Loucy (cell line): Measurements from ENCODE around the gene PRUNE2.

Source experiments
- H2AFZ ChIP-seq: fragments of 200-600 bp; sonication (generic); 2 replicates; pipeline ENCODE4 v1.6.0; 2016; ENCODE audit warnings: antibody characterized with exemption, mild to moderate bottlenecking, low read length, moderate library complexity
- H3F3A ChIP-seq: fragments of 200-600 bp; 2 replicates; pipeline ENCODE4 v1.6.0; 2016; ENCODE audit warnings: antibody characterized with exemption, low read depth, mild to moderate bottlenecking
- H3K27me3 ChIP-seq: fragments of 200-600 bp; sonication (generic); 2 replicates; pipeline ENCODE4 v1.6.1; 2014; ENCODE audit warnings: low read length, mild to moderate bottlenecking; ENCODE audit not compliant: insufficient read depth, poor library complexity, severe bottlenecking
- H3K36me3 ChIP-seq: fragments of 200-600 bp; sonication (generic); 2 replicates; pipeline ENCODE4 v1.6.1; 2016; ENCODE audit warnings: low read length; ENCODE audit not compliant: insufficient read depth
- H3K4me1 ChIP-seq: fragments of 200-600 bp; sonication (generic); 2 replicates; pipeline ENCODE4 v1.5.1; 2014; ENCODE audit warnings: low read length, mild to moderate bottlenecking; ENCODE audit not compliant: insufficient read depth, poor library complexity, severe bottlenecking
- H3K4me2 ChIP-seq: fragments of 200-600 bp; sonication (generic); 2 replicates; pipeline ENCODE4 v1.6.0; 2014; ENCODE audit warnings: antibody characterized with exemption, low read length, low read depth, mild to moderate bottlenecking; ENCODE audit not compliant: poor library complexity, severe bottlenecking
- H3K4me3 ChIP-seq: fragments of 200-600 bp; sonication (generic); 2 replicates; pipeline ENCODE4 v1.5.1; 2014; ENCODE audit warnings: low read length, mild to moderate bottlenecking, mixed read lengths; ENCODE audit not compliant: poor library complexity, severe bottlenecking
- H3K79me2 ChIP-seq: fragments of 200-600 bp; sonication (generic); 2 replicates; pipeline ENCODE4 v1.6.1; 2014; ENCODE audit warnings: low read length; ENCODE audit not compliant: insufficient read depth
- H3K9ac ChIP-seq: fragments of 200-600 bp; sonication (generic); 2 replicates; pipeline ENCODE4 v1.6.0; 2014; ENCODE audit warnings: mild to moderate bottlenecking, low read depth, low read length, moderate library complexity; ENCODE audit not compliant: poor library complexity, severe bottlenecking
- H3K9me2 ChIP-seq: fragments of 200-600 bp; sonication (generic); replicated peaks from 2 replicates; pipeline ENCODE4 v1.6.1; 2016; ENCODE audit warnings: low read depth, low read length, mixed read lengths
- H3K9me3 ChIP-seq: fragments of 200-600 bp; sonication (generic); 2 replicates; pipeline ENCODE4 v1.6.1; 2014; ENCODE audit warnings: mild to moderate bottlenecking, antibody characterized with exemption, low read length, low read depth; ENCODE audit not compliant: insufficient read depth
- H4K20me1 ChIP-seq: fragments of 200-600 bp; sonication (generic); 2 replicates; pipeline ENCODE4 v1.6.0; 2014; ENCODE audit warnings: antibody characterized with exemption, low read length, mild to moderate bottlenecking; ENCODE audit not compliant: insufficient read depth, poor library complexity, severe bottlenecking
- EZH2phosphoT487 ChIP-seq: fragments of 200-600 bp; IDR thresholded peaks from 2 replicates; pipeline ENCODE4 v1.6.1; 2018; ENCODE audit warnings: antibody characterized with exemption, mild to moderate bottlenecking, moderate library complexity, borderline replicate concordance
- TF ChIP-seq, protein P1 (sequence below): fragments of 200-600 bp; sonication (generic); conservative IDR thresholded peaks from 2 replicates; pipeline ENCODE4 v1.5.1; 2014; ENCODE audit warnings: mild to moderate bottlenecking, antibody characterized with exemption, low read length

The PRUNE2 gene

DNA sequence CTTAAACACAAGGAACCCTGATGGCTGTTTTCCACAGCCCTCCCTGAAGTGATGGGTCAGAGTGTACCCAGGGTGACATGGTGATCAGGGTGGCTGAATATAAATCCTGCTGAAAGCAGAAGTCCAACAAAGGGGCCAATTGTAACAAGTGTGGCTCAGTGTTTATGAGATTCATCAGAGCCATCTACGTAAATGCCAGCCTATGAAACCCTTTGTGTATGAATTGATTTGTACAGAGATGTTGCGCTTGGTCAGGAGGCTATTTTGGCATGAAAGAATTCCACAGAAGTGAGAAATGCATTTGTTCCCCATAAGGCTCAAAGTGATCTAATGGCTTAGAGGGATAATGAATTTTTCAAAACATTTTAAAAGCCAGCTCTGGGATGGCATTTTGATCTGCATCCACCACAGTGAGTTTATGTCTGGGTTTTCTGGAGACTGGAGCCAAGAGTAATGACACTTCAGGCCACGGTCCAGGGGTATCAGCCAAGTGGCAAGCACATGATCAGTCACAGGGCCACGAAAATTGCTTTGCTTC, 12.4 kb downstream of the PRUNE2 start:
- Histone ChIP-seq H3K4me1 (no peaks in the 10 kb centered on the region), H3K4me3 (no peak overlapping the region), H3K27me3 (no peaks in the 10 kb centered on the region), H3K9me2 (no peaks in the 10 kb centered on the region), H4K20me1 (no peaks in the 10 kb centered on the region), H3K4me2 (no peak overlapping the region), H3K36me3 (no peaks in the 10 kb centered on the region), H3K79me2 (no peaks in the 10 kb centered on the region), H2AFZ (no peak overlapping the region), H3K9ac (no peak overlapping the region), H3F3A (no peaks in the 10 kb centered on the region), H3K9me3 (no peaks in the 10 kb centered on the region)
- TF ChIP-seq EZH2phosphoT487 = no peak
- TF ChIP-seq, protein P1, sequence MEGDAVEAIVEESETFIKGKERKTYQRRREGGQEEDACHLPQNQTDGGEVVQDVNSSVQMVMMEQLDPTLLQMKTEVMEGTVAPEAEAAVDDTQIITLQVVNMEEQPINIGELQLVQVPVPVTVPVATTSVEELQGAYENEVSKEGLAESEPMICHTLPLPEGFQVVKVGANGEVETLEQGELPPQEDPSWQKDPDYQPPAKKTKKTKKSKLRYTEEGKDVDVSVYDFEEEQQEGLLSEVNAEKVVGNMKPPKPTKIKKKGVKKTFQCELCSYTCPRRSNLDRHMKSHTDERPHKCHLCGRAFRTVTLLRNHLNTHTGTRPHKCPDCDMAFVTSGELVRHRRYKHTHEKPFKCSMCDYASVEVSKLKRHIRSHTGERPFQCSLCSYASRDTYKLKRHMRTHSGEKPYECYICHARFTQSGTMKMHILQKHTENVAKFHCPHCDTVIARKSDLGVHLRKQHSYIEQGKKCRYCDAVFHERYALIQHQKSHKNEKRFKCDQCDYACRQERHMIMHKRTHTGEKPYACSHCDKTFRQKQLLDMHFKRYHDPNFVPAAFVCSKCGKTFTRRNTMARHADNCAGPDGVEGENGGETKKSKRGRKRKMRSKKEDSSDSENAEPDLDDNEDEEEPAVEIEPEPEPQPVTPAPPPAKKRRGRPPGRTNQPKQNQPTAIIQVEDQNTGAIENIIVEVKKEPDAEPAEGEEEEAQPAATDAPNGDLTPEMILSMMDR = no peak

DNA sequence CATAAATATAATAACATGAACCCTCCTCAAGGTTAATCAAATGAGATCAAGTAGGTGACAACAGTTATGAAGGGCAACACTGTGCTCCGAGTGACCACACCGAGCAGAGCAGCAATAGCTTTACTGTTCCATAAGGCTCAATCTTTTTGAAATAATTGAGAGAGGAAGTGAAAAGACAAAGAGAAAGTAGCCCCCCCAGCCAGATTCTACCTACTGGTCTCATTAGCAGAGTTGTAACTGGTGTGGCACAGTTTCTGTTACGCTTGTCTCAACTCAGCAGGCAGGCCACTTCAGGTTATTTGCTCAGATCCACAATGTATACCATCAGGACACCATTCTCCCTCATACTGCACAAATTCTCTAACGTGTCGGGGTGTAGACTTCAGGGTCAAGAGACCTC, 14.0 kb downstream of the PRUNE2 start:
- no peak for TF ChIP-seq EZH2phosphoT487
- TF ChIP-seq, protein P1 = no peak
- Histone ChIP-seq H3F3A (no peaks in the 10 kb centered on the region), H3K4me1 (no peaks in the 10 kb centered on the region), H3K9me2 (no peaks in the 10 kb centered on the region), H3K4me2 (no peak overlapping the region), H3K9me3 (no peaks in the 10 kb centered on the region), H4K20me1 (no peaks in the 10 kb centered on the region), H3K79me2 (no peaks in the 10 kb centered on the region), H2AFZ (no peak overlapping the region), H3K36me3 (no peaks in the 10 kb centered on the region), H3K27me3 (no peaks in the 10 kb centered on the region), H3K9ac (no peak overlapping the region), H3K4me3 (no peak overlapping the region)

- Histone ChIP-seq H3K9ac (no peak overlapping the region), H3F3A (no peaks in the 10 kb centered on the region), H3K27me3 (no peaks in the 10 kb centered on the region), H3K79me2 (no peaks in the 10 kb centered on the region), H3K9me2 (no peaks in the 10 kb centered on the region), H4K20me1 (no peaks in the 10 kb centered on the region), H2AFZ (no peak overlapping the region), H3K4me2 (no peak overlapping the region), H3K4me1 (no peaks in the 10 kb centered on the region), H3K9me3 (no peaks in the 10 kb centered on the region), H3K4me3 (no peak overlapping the region), H3K36me3 (no peaks in the 10 kb centered on the region)
- no peak for TF ChIP-seq EZH2phosphoT487
- TF ChIP-seq, protein P1 = no peak
Measured at GRCh38 chr9:76891279-76891678, 14.6 kb downstream of the PRUNE2 start.
